GM23248 (cell line): ENCODE data around the gene AGA.

Experiments
- EZH2 ChIP-seq: fragments of 200-600 bp; sonication (generic); IDR thresholded peaks from 2 replicates; pipeline ENCODE4 v1.6.1; 2018; ENCODE audit warnings: antibody characterized with exemption, mild to moderate bottlenecking; ENCODE audit not compliant: insufficient read depth, poor library complexity, severe bottlenecking
- EZH2phosphoT487 ChIP-seq: fragments of 200-600 bp; sonication (generic); IDR thresholded peaks from 2 replicates; pipeline ENCODE4 v1.6.1; 2018; ENCODE audit warnings: antibody characterized with exemption, moderate library complexity, mild to moderate bottlenecking, low read depth; ENCODE audit not compliant: insufficient read depth

DNA sequence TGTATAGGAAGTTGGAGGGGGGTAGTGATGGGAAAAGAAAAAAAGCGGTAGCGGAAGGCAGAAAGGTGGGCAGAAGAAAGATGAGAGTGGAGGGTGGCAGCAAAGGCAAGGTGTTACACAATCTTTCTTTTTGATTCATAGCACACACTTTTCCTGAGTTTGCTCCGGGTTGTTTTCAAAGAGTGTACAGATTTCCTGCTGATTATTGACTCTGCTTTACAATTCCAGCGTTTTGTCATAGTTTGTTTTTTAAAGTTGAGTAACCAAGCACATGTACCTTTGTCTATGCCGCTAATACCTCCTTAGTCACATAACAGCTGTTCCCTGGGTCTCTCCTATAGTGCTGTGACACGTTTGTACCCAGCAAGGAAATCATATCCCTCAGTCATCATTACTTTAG is 50.3 kb downstream of the AGA start:
- TF ChIP-seq EZH2 (no peak), EZH2phosphoT487 (no peak)
